Body of pancreas (tissue), 4 donors: ENCODE measurements around the gene FOXJ3.

ENCODE experiments used
- CTCF ChIP-seq, 7 experiments: fragments of 450-650 bp in 4 of 7; fragments of 200-600 bp in 3 of 7; sonication (generic) in 3 of 7; IDR thresholded peaks; one replicate each; pipeline ENCODE4 v1.5.1; 2016 to 2019; ENCODE audit warnings: antibody characterized with exemption in 7 of 7
- POLR2A ChIP-seq, 3 donors: fragments of 450-650 bp; IDR thresholded peaks; one replicate each; pipeline ENCODE4 v1.6.1; 2016; ENCODE audit warnings: antibody characterized with exemption in 3 of 3, mild to moderate bottlenecking in 2 of 3

DNA sequence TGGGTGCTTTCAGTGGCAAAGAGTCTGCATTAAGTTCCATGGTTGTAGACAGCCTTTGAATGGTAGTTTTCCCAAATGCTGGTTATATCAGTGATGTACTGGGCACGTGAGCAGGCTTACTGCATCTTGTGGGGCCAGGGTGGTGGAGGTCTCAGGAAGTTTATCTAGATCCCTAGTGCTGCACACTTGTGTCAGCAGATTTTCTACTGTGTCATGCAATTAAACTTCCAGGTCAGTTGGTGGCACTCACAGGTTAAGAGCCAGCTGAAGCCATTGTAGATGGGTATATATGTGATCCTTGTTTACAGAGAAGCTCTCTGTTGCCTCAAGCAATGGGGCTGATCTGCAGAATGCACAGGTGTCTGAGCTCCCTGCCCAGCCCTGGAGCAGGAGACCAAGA is 33.0 kb downstream of the FOXJ3 start:
- TF ChIP-seq CTCF (IDR thresholded peaks at IDR 0.05) (no peak), POLR2A (IDR thresholded peaks at IDR 0.05) (no peak)
